Activated CD8-positive, alpha-beta T cell treated with anti-CD3 and anti-CD28 coated beads for 36 hours (primary cell): ENCODE results near the gene GPR83. TPM values are rescaled to one million over a fixed set of nuclear protein-coding genes. Genes with fewer than 3 reads are reported as not detected.
"Not testable (repeated sequence)": the region's sequence is repeated elsewhere in the genome, so short reads cannot be mapped to it uniquely, and the experiment has no call there.

Experiments used
- ATAC-seq: fragments of 200-7000 bp; cut with Tn5 transposase; one replicate; pipeline ENCODE4 v1.10.0; 2021; ENCODE audit warnings: mild to moderate bottlenecking, moderate library complexity
- CTCF ChIA-PET: fragments of 350-600 bp; sonication (Branson Sonifier 250); formaldehyde crosslinking; loops from one replicate; lab custom pipeline; 2021; ENCODE audit warnings: antibody characterized with exemption; lab: Charles Lee
- POLR2A ChIA-PET: fragments of 350-600 bp; sonication (Branson Sonifier 250); formaldehyde crosslinking; loops from one replicate; lab custom pipeline; 2021; ENCODE audit warnings: antibody characterized with exemption; lab: Charles Lee
- DNase-seq: peaks from one replicate; pipeline ENCODE4 v3.0.0-alpha.2; 2020
- H3K27ac Mint-ChIP-seq: one replicate; pipeline ENCODE4 v1.8.0; 2021; ENCODE audit warnings: mild to moderate bottlenecking, mixed read lengths
- H3K27me3 Mint-ChIP-seq: one replicate; pipeline ENCODE4 v1.8.0; 2021; ENCODE audit warnings: mixed read lengths
- H3K36me3 Mint-ChIP-seq: one replicate; pipeline ENCODE4 v1.8.0; 2021; ENCODE audit warnings: low read depth, mixed read lengths
- H3K4me1 Mint-ChIP-seq: one replicate; pipeline ENCODE4 v1.8.0; 2021; ENCODE audit warnings: low read depth, mixed read lengths
- H3K4me3 Mint-ChIP-seq: one replicate; pipeline ENCODE4 v1.8.0; 2021; ENCODE audit warnings: mild to moderate bottlenecking, moderate library complexity, mixed read lengths
- H3K9me3 Mint-ChIP-seq: one replicate; pipeline ENCODE4 v1.8.0; 2021; ENCODE audit warnings: mixed read lengths
- CTCF ChIP-seq: fragments of 200-600 bp; IDR thresholded peaks from one replicate; pipeline ENCODE4 v1.8.0; 2022; ENCODE audit warnings: antibody characterized with exemption, mild to moderate bottlenecking
- intact Hi-C: fragments of 100-400 bp; cut with micrococcal nuclease; formaldehyde crosslinking; loops from one replicate; pipeline ENCODE4 v1.10.0; 2022
- total RNA-seq, 2 experiments: library from RNA; stranded (reverse); gene quantifications; one replicate each; pipeline ENCODE4 v1.2.3, GENCODE V29; 2021

GPR83 gene
- total RNA-seq, 2 experiments from 2014 or later = 0.07 to 0.11 TPM

- peaks cover 17% of the 10 kb centered on the region for H3K9me3 Mint-ChIP-seq
Observed at GRCh38 chr11:94401773-94402265, 600 bp upstream of the GPR83 start.

GRCh38 chr11:94400457-94400838 lies 771 bp downstream of the GPR83 start:
- H3K27ac Mint-ChIP-seq = no peak overlapping the region

More at GRCh38 chr11:94401773-94402265, 600 bp upstream of the GPR83 start:
- no peak overlapping the region for H3K27ac Mint-ChIP-seq
- H3K4me1 Mint-ChIP-seq = peaks cover 6% of the 10 kb centered on the region
- ATAC-seq (no peak), DNase-seq (no peak)
- intact Hi-C loops = no loop called here
- H3K4me3 Mint-ChIP-seq = no peak overlapping the region
- ChIA-PET POLR2A (no interaction called here), CTCF (no interaction called here)
- H3K36me3 Mint-ChIP-seq = peaks cover 9% of the 10 kb centered on the region
- no peak for TF ChIP-seq CTCF
- peaks cover 44% of the 10 kb centered on the region for H3K27me3 Mint-ChIP-seq

GRCh38 chr11:94400050-94400449 lies 1.2 kb downstream of the GPR83 start:
- ChIA-PET CTCF (no interaction called here), POLR2A (no interaction called here)
- peaks cover 46% of the 10 kb centered on the region for H3K27me3 Mint-ChIP-seq
- ATAC-seq (no peak), DNase-seq (no peak)
- H3K27ac Mint-ChIP-seq = no peak overlapping the region
- intact Hi-C loops = no loop called here
- H3K4me3 Mint-ChIP-seq = no peak overlapping the region
- H3K36me3 Mint-ChIP-seq = peaks cover 9% of the 10 kb centered on the region
- no peak for TF ChIP-seq CTCF
- peaks cover 6% of the 10 kb centered on the region for H3K4me1 Mint-ChIP-seq
- peaks cover 12% of the 10 kb centered on the region for H3K9me3 Mint-ChIP-seq

More at GRCh38 chr11:94400457-94400838, 771 bp downstream of the GPR83 start:
- H3K36me3 Mint-ChIP-seq = peaks cover 9% of the 10 kb centered on the region
- ChIA-PET CTCF (no interaction called here), POLR2A (no interaction called here)
- peaks cover 46% of the 10 kb centered on the region for H3K27me3 Mint-ChIP-seq
- peaks cover 12% of the 10 kb centered on the region for H3K9me3 Mint-ChIP-seq
- H3K4me1 Mint-ChIP-seq = peaks cover 6% of the 10 kb centered on the region
- no peak overlapping the region for H3K4me3 Mint-ChIP-seq
- intact Hi-C loops = no loop called here
- TF ChIP-seq CTCF = no peak
- ATAC-seq = no peak
- no peak for DNase-seq

- intact Hi-C loops = no loop called here
- POLR2A ChIA-PET = no interaction called here
- ATAC-seq (no peak), DNase-seq (no peak)
- H3K4me3 Mint-ChIP-seq = no peak overlapping the region
- H3K27ac Mint-ChIP-seq = no peak overlapping the region
- H3K9me3 Mint-ChIP-seq = peaks cover 2% of the 10 kb centered on the region
- H3K4me1 Mint-ChIP-seq = peaks cover 6% of the 10 kb centered on the region
- H3K36me3 Mint-ChIP-seq = peaks cover 7% of the 10 kb centered on the region
- TF ChIP-seq CTCF = no peak
- CTCF ChIA-PET = no interaction called here
- peaks cover 44% of the 10 kb centered on the region for H3K27me3 Mint-ChIP-seq
Observed at GRCh38 chr11:94398101-94398500, 3.1 kb downstream of the GPR83 start.

- no peak for ATAC-seq
- no peak for TF ChIP-seq CTCF
- no peak overlapping the region for H3K27ac Mint-ChIP-seq
- peaks cover 6% of the 10 kb centered on the region for H3K4me1 Mint-ChIP-seq
- peaks cover 3% of the 10 kb centered on the region for H3K36me3 Mint-ChIP-seq
- no peak for DNase-seq
- H3K4me3 Mint-ChIP-seq = no peak overlapping the region
- H3K27me3 Mint-ChIP-seq = peaks cover 32% of the 10 kb centered on the region
- POLR2A ChIA-PET = no interaction called here
- no peaks in the 10 kb centered on the region for H3K9me3 Mint-ChIP-seq
- CTCF ChIA-PET = no interaction called here
- intact Hi-C loops = no loop called here
Observed at GRCh38 chr11:94396282-94396681, 4.9 kb downstream of the GPR83 start.

GRCh38 chr11:94391937-94392336 lies 9.3 kb downstream of the GPR83 start:
- POLR2A ChIA-PET, ATAC-seq, H3K4me1 Mint-ChIP-seq, H3K27me3 Mint-ChIP-seq, H3K9me3 Mint-ChIP-seq, intact Hi-C loops, H3K36me3 Mint-ChIP-seq, DNase-seq, CTCF ChIA-PET, H3K4me3 Mint-ChIP-seq, H3K27ac Mint-ChIP-seq: not testable (repeated sequence)
